ENCODE data around the gene RANBP1. TPM values are rescaled to one million over a fixed set of nuclear protein-coding genes. Genes with fewer than 3 reads are reported as not detected.

Gene RANBP1
- total and polyA plus RNA-seq, 2 of the 13 experiments (the other 11 are each of a cell fraction or from before 2014, with no cell fraction given): 181 to 492 TPM

- TF ChIP-seq STAT6 (CRISPR knock-in tag; IDR thresholded peaks at IDR 0.05; ENCODE audit: borderline replicate concordance) (no peak), SATB2 (CRISPR knock-in tag; IDR thresholded peaks at IDR 0.05) (no peak), ZNF552 (CRISPR knock-in tag; IDR thresholded peaks at IDR 0.05; ENCODE audit: borderline replicate concordance) (no peak), ZFP37 (CRISPR knock-in tag; IDR thresholded peaks at IDR 0.05; ENCODE audit: borderline replicate concordance) (no peak), RFXANK (CRISPR knock-in tag; IDR thresholded peaks at IDR 0.05) (no peak), GTF3A (CRISPR knock-in tag; conservative IDR thresholded peaks at IDR 0.05) (no peak; the same call in 1 of the 2 replicates), ZNF136 (CRISPR knock-in tag; IDR thresholded peaks at IDR 0.05; ENCODE audit: low read depth) (no peak), AGO2 (optimal IDR thresholded peaks at IDR 0.05; ENCODE audit: low read depth, low read length) (peak; percentile 92), HCFC1 (IDR thresholded peaks at IDR 0.05; ENCODE audit: low read depth, low read length) (no peak), CBFB (CRISPR knock-in tag; IDR thresholded peaks at IDR 0.05) (no peak), ZKSCAN1 (IDR thresholded peaks at IDR 0.05; ENCODE audit: low read length) (no peak), CREM (IDR thresholded peaks at IDR 0.05) (no peak), CREM (CRISPR knock-in tag; IDR thresholded peaks at IDR 0.05) (no peak), PHF8 (CRISPR knock-in tag; IDR thresholded peaks at IDR 0.05) (0 out of 2 replicates have a peak, but pooled peaks have one; percentile 20), KDM2A (CRISPR knock-in tag; IDR thresholded peaks at IDR 0.05; ENCODE audit: borderline replicate concordance, low read depth) (peak; percentile 75), MTERF4 (CRISPR knock-in tag; IDR thresholded peaks at IDR 0.05) (no peak; the same call in 1 of the 2 replicates), IRF2 (CRISPR knock-in tag; IDR thresholded peaks at IDR 0.05) (no peak), CENPX (CRISPR knock-in tag; IDR thresholded peaks at IDR 0.05) (no peak), ZNF230 (CRISPR knock-in tag; IDR thresholded peaks at IDR 0.05) (peak; percentile 65; the same call in 1 of the 2 replicates), NFYC (CRISPR knock-in tag; IDR thresholded peaks at IDR 0.05) (no peak), ZNF772 (CRISPR knock-in tag; IDR thresholded peaks at IDR 0.05) (no peak), HIVEP1 (CRISPR knock-in tag; IDR thresholded peaks at IDR 0.05) (0 out of 2 replicates have a peak, but pooled peaks have one; percentile 26), TAF1 (CRISPR knock-in tag; IDR thresholded peaks at IDR 0.05) (no peak)
Observed at GRCh38 chr22:20128902-20129746, 13.2 kb downstream of the RANBP1 start (continued).
